GM23338 (cell line): ENCODE data around the gene KLHL33. TPM values are rescaled to one million over a fixed set of nuclear protein-coding genes. Genes with fewer than 3 reads are reported as not detected.
A peak's percentile ranks its signal among the peaks of the same experiment; 100 is the strongest.

Experiments
- ATAC-seq: fragments of 200-7000 bp; cut with Tn5 transposase; 3 replicates; pipeline ENCODE4 v1.9.1; 2020
- DNase-seq: peaks from one replicate; pipeline ENCODE4 v3.0.0-alpha.2; 2015; ENCODE audit warnings: low spot score
- H2AFZ ChIP-seq: fragments of 200-600 bp; sonication (generic); 2 replicates; pipeline ENCODE4 v1.8.0; 2016; ENCODE audit warnings: antibody characterized with exemption, mild to moderate bottlenecking, moderate library complexity
- H3F3A ChIP-seq: fragments of 200-600 bp; sonication (generic); replicated peaks from 2 replicates; pipeline ENCODE4 v1.8.0; 2017; ENCODE audit warnings: antibody characterized with exemption, mixed run types, low read depth
- H3K27ac ChIP-seq: fragments of 200-600 bp; sonication (generic); 2 replicates; pipeline ENCODE4 v1.6.1; 2016; ENCODE audit warnings: low read depth
- H3K27me3 ChIP-seq: fragments of 200-600 bp; sonication (generic); 2 replicates; pipeline ENCODE4 v1.8.0; 2016; ENCODE audit warnings: mild to moderate bottlenecking, mixed run types, moderate library complexity; ENCODE audit not compliant: insufficient read depth
- H3K36me3 ChIP-seq: fragments of 200-600 bp; sonication (generic); 2 replicates; pipeline ENCODE4 v1.8.0; 2016; ENCODE audit warnings: mild to moderate bottlenecking; ENCODE audit not compliant: insufficient read depth
- H3K4me1 ChIP-seq: fragments of 200-600 bp; sonication (generic); 2 replicates; pipeline ENCODE4 v1.8.0; 2016; ENCODE audit warnings: mild to moderate bottlenecking, moderate library complexity; ENCODE audit not compliant: insufficient read depth
- H3K4me2 ChIP-seq: fragments of 200-600 bp; sonication (generic); 2 replicates; pipeline ENCODE4 v1.7.1; 2017; ENCODE audit warnings: mixed run types
- H3K4me3 ChIP-seq: fragments of 200-600 bp; sonication (generic); 2 replicates; pipeline ENCODE4 v1.6.1; 2016; ENCODE audit warnings: mixed run types
- H3K79me2 ChIP-seq: fragments of 200-600 bp; sonication (generic); replicated peaks from 2 replicates; pipeline ENCODE4 v1.8.0; 2017; ENCODE audit warnings: mild to moderate bottlenecking; ENCODE audit not compliant: insufficient read depth
- H3K9me2 ChIP-seq: fragments of 200-600 bp; sonication (generic); 2 replicates; pipeline ENCODE4 v1.8.0; 2017; ENCODE audit not compliant: insufficient read depth
- H4K20me1 ChIP-seq: fragments of 200-600 bp; sonication (generic); replicated peaks from 2 replicates; pipeline ENCODE4 v1.8.0; 2017; ENCODE audit warnings: mild to moderate bottlenecking; ENCODE audit not compliant: insufficient read depth
- H3K27ac Mint-ChIP-seq: 2 replicates; pipeline ENCODE4 v1.8.0; 2020; ENCODE audit warnings: inconsistent platforms, mild to moderate bottlenecking, moderate library complexity, mixed read lengths
- H3K27me3 Mint-ChIP-seq: 3 replicates; pipeline ENCODE4 v1.8.0; 2022; ENCODE audit warnings: low read depth, mild to moderate bottlenecking, moderate library complexity, mixed read lengths, inconsistent platforms; ENCODE audit not compliant: insufficient read depth, poor library complexity
- H3K36me3 Mint-ChIP-seq: 3 replicates; pipeline ENCODE4 v1.8.0; 2021; ENCODE audit warnings: low read depth, mild to moderate bottlenecking, inconsistent platforms, moderate library complexity, mixed read lengths
- H3K4me1 Mint-ChIP-seq: 3 replicates; pipeline ENCODE4 v1.8.0; 2020; ENCODE audit warnings: mild to moderate bottlenecking, inconsistent platforms, mixed read lengths
- H3K4me3 Mint-ChIP-seq: 3 replicates; pipeline ENCODE4 v1.8.0; 2021; ENCODE audit warnings: moderate library complexity, mild to moderate bottlenecking, inconsistent platforms, mixed read lengths
- H3K9me3 Mint-ChIP-seq: 3 replicates; pipeline ENCODE4 v1.8.0; 2020; ENCODE audit warnings: moderate library complexity, mild to moderate bottlenecking, inconsistent platforms, mixed read lengths
- CREB1 ChIP-seq: fragments of 250-450 bp; sonication (Bioruptor Pico); IDR thresholded peaks from 2 replicates; pipeline ENCODE4 v1.5.0; 2020; ENCODE audit warnings: low read depth, mild to moderate bottlenecking, moderate library complexity
- CTCF ChIP-seq, 2 experiments: fragments of 200-600 bp in 1 of 2; sonication (generic) in 1 of 2; conservative IDR thresholded peaks; 2 replicates each; pipeline versions ENCODE4 v1.5.1 to v1.6.1; 2016 to 2017; ENCODE audit warnings: antibody characterized with exemption in 2 of 2, low read depth in 2 of 2, mild to moderate bottlenecking in 2 of 2, moderate library complexity in 1 of 2
- ETS1 ChIP-seq: IDR thresholded peaks from 2 replicates; pipeline ENCODE4 v1.6.1; 2016; ENCODE audit warnings: antibody characterized with exemption
- EZH2 ChIP-seq: fragments of 200-600 bp; sonication (generic); IDR thresholded peaks from one replicate; pipeline ENCODE4 v1.8.0; 2017; ENCODE audit warnings: antibody characterized with exemption, mild to moderate bottlenecking, low read depth; ENCODE audit not compliant: unreplicated experiment
- EZH2phosphoT487 ChIP-seq: fragments of 200-600 bp; sonication (generic); IDR thresholded peaks from one replicate; pipeline ENCODE4 v1.8.1; 2018; ENCODE audit warnings: antibody characterized with exemption; ENCODE audit not compliant: unreplicated experiment
- JUNB ChIP-seq: IDR thresholded peaks from one replicate; pipeline ENCODE4 v1.6.1; 2016; ENCODE audit warnings: antibody characterized with exemption; ENCODE audit not compliant: unreplicated experiment
- NANOG ChIP-seq: IDR thresholded peaks from 2 replicates; pipeline ENCODE4 v1.6.1; 2016; ENCODE audit warnings: antibody characterized with exemption, borderline replicate concordance
- POLR2AphosphoS5 ChIP-seq: IDR thresholded peaks from 2 replicates; pipeline ENCODE4 v1.6.1; 2016; ENCODE audit warnings: antibody characterized with exemption, low read depth
- REST ChIP-seq: IDR thresholded peaks from one replicate; pipeline ENCODE4 v1.6.1; 2018; ENCODE audit warnings: antibody characterized with exemption; ENCODE audit not compliant: unreplicated experiment
- STAT1 ChIP-seq: IDR thresholded peaks from one replicate; pipeline ENCODE4 v1.6.1; 2016; ENCODE audit warnings: antibody characterized with exemption; ENCODE audit not compliant: unreplicated experiment
- ZNF114 ChIP-seq: fragments of 250-450 bp; sonication (Bioruptor Pico); IDR thresholded peaks from 2 replicates; pipeline ENCODE4 v1.5.0; 2020; ENCODE audit warnings: mild to moderate bottlenecking, moderate library complexity
- ZNF331 ChIP-seq: fragments of 250-450 bp; sonication (Bioruptor Pico); IDR thresholded peaks from 2 replicates; pipeline ENCODE4 v1.5.0; 2020; ENCODE audit warnings: low read depth, mild to moderate bottlenecking, moderate library complexity
- ZNF462 ChIP-seq: fragments of 250-450 bp; sonication (Bioruptor Pico); IDR thresholded peaks from 2 replicates; pipeline ENCODE4 v1.5.0; 2020; ENCODE audit warnings: mild to moderate bottlenecking, moderate library complexity
- polyA plus RNA-seq: library from polyadenylated mRNA; unstranded; fragments of >200 nt; fragmentation: Nextera tagmentation; extraction: Ambion mirVana; gene quantifications from 2 replicates; pipeline ENCODE4 v1.2.1, GENCODE V29; 2016
- total RNA-seq: library from RNA; depleted of rRNA; stranded (reverse); fragments of >200 nt; shearing (Covaris generic); gene quantifications from 2 replicates; pipeline ENCODE4 v1.2.3, GENCODE V29; 2014

The KLHL33 gene
- total and polyA plus RNA-seq, 2 experiments from 2014 or later = 0.15 to 0.35 TPM

- no peaks in the 10 kb centered on the region for H3K79me2 ChIP-seq
- 0 out of 2 replicates have a peak, but pooled peaks cover 9% of the 10 kb centered on the region for H3F3A ChIP-seq
- Mint-ChIP-seq H3K4me3 (no peak overlapping the region), H3K9me3 (no peaks in the 10 kb centered on the region), H3K4me1 (peaks cover 22% of the 10 kb centered on the region), H3K27ac (no peak overlapping the region), H3K27me3 (peaks cover 6% of the 10 kb centered on the region), H3K36me3 (no peaks in the 10 kb centered on the region)
- no peak overlapping the region for H3K27ac ChIP-seq
- no peak overlapping the region for H3K4me2 ChIP-seq
- no peaks in the 10 kb centered on the region for H3K36me3 ChIP-seq
- no peak overlapping the region for H3K4me3 ChIP-seq
- no peaks in the 10 kb centered on the region for H3K9me2 ChIP-seq
- TF ChIP-seq STAT1 (no peak), EZH2 (no peak), ZNF462 (CRISPR knock-in tag) (no peak), JUNB (no peak), POLR2AphosphoS5 (no peak), REST (no peak), EZH2phosphoT487 (no peak), CTCF (conservative IDR thresholded peaks at IDR 0.05; ENCODE audit: low read depth in 2 of 2) (no peak), ZNF331 (CRISPR knock-in tag) (no peak), ZNF114 (CRISPR knock-in tag) (no peak), NANOG (no peak), CREB1 (CRISPR knock-in tag) (no peak), ETS1 (no peak)
- H4K20me1 ChIP-seq = no peaks in the 10 kb centered on the region
- H2AFZ ChIP-seq = peak overlapping the region; percentile 56; the same call in 1 of the 2 replicates
- H3K27me3 ChIP-seq = peaks cover 4% of the 10 kb centered on the region; the same call in 1 of the 2 replicates
- ATAC-seq = no peak
- peaks cover 20% of the 10 kb centered on the region for H3K4me1 ChIP-seq
- no peak for DNase-seq
Observed at GRCh38 chr14:20419419-20419818, 16.5 kb downstream of the KLHL33 start.
